Stimulated activated CD8-positive, alpha-beta memory T cell treated with anti-CD3 and anti-CD28 coated beads, Interleukin-15, amount 100 ng/mL, for 4 hours (primary cell): ENCODE measurements around the gene TBC1D24.
A peak's percentile ranks its signal among the peaks of the same experiment; 100 is the strongest.

Experiments
- DNase-seq, 2 donors: peaks; one replicate each; pipeline ENCODE4 v3.0.0-alpha.2; 2020; ENCODE audit warnings: low read depth in 2 of 2

The TBC1D24 gene

DNA sequence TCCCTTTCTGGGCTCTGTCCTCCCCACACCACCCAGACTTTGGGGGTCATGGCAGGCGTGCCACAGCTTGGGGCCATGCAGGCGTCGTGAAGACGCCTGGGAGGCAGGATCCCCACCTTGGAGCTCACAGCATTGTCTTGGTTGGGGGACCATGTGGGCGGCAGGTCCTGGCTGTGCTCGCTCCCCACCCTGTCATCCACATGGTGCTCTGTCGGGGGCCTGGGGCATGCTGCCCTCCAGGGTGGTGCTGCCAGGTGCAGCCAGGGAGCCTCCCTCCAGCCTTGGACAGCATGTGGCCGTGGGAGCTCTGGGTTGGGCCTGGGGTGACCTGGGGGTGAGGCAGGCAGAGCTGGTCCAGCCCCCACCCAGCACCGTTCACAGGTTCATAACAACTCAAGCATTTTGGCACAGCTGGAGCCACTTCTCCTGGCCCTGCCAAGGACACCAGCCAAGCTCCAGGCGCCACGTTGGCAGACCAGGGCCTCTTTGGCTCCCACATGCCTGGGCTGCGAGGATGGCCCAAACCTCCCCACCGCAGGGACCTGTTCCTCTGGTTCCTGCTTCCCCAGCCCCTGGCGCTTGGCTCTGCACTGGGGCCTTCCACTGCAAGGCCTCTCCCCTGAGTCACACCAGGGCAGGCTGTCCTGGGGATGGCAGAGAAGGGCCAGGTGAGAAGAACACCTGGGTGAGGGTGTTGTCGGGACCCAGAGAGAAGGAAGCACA lies 23.8 kb downstream of the TBC1D24 start:
- DNase-seq = no peak

DNA sequence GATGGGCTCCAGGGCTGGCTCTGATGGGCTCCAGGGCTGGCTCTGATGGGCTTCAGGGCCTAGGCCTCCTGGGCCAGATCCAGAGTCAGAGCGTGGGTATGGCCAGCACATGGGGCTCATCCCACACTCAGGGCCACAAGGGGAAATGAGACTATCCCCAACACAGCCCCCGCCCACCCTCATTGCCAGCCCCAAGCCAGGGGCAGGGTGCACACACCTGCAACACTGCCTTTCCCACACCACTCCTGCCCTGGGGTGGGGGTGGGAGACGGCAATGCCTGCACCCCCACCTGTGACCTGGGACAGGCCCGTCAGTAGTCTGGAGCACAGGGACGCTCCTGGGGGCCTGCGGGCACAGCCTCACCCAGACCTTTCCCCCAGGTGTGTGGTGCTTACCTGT lies 24.5 kb downstream of the TBC1D24 start:
- no peak for DNase-seq

- no peak for DNase-seq
Observed at GRCh38 chr16:2499890-2500429, 25.0 kb downstream of the TBC1D24 start.

DNA sequence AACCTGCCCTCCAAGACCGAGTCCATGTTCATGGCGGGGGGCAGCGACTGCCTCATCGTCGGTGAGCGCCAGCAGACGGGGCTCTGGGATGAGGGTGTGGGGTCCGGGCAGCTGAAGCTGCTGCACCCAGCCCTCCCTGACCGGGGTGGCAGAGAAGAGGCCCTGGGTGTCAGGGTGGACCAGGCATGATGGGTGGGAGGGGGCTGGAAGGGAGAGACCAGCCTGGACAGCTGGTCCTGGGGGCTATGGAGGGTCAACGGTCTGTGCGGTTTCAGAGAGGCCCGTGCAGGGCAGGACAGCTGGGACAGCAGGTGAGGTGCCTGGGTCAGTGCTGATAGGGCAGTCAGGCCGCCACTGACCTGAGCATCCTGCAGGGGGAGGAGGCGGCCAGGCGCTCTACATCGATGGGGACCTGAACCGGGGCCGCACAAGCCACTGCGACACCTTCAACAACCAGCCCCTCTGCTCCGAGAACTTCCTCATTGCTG lies 25.5 kb downstream of the TBC1D24 start:
- DNase-seq = no peak

GRCh38 chr16:2500918-2501750 lies 26.2 kb downstream of the TBC1D24 start:
- peak; percentile 49 to 58 for DNase-seq

DNA sequence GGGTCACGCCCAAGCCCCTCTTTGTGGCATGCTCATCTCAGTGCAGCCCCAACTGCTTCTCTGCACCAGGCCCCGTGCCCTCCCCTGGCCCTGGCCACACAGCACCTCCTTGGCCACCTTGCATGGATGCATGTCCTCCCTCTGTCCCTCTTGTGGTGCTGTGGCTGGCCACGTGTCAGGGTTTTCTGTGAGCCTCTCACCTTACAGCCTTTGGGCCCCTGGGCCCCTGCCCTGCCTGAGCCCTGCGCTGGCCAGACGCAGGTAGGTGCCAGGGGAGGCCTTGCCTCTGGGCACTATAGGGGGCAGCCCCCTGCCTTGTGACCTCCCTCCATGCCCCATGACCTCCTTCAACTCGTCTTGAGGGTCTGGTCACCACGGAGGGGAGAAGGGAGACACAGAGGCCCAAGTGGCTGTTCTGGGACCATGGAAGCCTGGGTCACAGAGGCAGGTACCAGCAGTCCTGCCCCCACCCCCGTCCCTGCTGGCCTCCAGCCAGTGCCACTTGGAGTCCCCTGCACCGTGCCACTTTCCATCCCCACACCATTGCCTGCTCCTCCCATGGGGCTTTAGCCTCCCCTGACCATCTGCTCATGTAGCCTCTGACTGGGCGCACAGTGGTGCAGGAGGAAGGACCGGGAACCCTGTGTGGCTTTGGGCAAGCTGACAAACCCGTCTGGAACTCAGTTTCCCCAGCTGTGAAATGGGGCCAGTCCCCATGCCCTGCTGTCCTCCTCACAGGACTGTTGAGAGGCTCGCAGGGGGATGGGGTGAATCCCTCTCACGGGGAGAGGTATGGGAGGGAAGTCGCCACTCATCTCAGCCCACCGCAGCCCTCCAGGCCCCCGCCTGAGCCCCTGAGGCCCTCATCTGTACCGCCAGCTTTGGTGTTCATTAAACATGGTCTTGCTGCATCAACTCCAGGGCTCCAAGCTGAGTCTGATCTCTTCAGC lies 27.3 kb downstream of the TBC1D24 start:
- DNase-seq = no peak

DNA sequence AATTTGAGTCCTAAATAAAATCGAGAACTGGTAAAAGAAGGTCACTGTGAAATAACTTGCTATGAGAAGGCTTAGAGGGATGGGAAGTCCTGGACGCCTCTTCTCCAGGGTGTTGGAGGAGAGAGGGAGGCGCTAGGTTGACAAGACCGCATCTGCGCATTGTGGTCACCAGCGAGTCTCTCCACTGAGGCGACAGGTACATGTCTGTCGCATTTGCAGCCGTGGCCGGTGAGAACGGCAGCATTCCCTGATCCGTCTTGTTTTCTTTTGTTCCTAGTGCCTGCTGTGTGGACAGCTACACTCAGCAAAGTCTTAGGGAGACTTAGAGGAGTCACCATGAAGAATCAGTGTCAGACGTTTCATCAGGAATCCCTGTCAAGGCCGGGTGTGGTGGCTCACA lies 30.8 kb downstream of the TBC1D24 start:
- no peak for DNase-seq

DNA sequence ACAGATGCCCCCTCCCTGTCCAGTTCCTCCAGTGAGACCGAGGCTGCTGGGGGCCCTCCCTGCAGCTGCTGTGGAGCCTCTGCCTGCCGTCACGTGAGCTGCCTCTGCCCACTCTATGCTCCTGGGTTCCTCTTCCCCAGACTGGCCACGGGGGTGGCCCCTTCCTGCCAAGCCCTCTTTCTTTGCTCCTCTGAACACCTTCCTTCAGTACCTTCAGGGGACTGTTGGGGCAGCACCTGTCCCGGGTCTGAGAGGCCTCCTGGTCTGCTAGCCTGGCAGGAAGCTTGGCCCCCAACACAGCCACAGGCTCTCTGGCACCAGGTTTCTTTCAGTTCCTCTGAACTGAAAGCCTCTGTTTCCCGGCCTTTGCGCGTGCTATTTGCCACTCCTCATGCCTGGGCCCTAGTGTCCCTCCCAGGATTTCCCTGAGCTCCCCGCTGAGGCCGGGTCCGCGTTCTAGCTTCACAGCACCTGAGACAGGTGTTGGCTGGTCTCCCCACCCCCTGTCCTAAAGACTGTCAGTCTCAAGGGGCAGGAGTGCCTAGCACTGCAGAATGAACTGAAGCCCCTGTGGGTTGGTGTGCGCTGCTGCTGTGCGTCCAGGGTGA lies 32.2 kb downstream of the TBC1D24 start:
- no peak for DNase-seq

- no peak for DNase-seq
Observed at GRCh38 chr16:2507665-2508064, 32.7 kb downstream of the TBC1D24 start.

GRCh38 chr16:2508722-2509400 lies 33.9 kb downstream of the TBC1D24 start:
- no peak for DNase-seq

DNA sequence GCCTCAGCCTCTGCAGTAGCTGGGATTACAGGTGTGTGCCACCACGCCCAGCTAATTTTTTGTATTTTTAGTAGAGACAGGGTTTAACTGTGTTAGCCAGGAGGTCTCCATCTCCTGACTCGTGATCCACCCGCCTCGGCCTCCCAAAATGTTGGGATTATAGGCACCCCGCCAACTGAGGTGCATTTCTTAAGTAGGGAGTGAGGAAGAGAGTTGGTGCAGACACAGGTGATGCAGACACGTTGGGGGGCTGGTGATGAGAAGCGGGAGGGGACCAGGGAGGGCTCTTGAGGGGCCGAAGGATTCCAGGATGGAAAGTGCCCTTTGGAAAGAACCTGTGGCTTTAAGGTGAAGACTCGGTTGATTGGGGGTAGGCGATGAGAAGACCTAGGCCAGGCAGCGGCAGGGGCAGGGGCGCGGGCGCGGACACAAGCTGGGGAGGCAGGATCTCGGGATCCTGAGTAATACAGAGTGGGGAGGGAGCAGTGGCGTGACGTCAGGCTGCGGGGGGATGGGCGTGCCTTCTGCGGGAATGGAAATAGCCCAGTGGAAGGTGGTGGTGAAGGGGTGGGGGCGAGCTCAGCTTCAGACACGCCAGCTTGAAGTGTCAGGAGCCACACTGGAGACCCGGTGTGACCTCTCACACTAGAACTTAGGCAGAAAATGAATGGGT lies 36.3 kb downstream of the TBC1D24 start:
- no peak for DNase-seq

DNA sequence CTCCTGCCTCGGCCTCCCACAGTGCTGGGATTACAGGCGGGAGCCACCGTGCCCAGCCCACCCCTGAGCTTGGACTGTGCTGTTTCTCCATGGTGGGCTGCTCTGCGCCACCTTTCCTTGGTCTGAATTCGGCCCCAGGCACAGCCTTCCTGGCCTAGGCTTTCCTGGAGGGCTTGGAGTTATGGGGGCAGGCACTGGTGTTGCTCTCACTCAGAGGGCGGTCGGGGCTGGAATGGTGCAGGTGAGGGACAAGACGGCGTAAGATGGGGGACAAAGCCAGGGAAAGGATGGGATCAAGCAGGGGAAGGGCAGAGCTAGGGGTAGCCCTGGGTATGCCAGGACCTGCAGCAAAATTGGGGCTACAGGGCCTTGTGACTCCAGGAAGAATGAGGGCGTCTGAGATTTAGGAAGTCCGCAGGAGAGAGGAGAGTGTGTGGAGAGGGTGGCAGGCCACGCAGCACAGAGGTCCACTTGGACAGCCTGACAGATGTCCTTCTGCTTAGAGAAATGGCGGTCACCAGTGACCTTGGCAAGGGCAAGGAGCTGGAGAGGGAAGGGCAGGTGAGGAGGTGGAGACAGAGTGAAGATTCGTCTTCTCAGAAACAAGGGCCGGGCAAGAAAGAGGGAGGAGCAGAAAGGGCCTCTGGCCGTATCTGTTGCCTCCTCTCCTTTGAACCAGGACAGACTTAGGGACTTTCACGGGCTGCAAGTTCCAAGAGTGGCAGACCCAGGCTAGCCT lies 37.2 kb downstream of the TBC1D24 start:
- DNase-seq = no peak

- no peak for DNase-seq
Observed at GRCh38 chr16:2512735-2513404, 37.9 kb downstream of the TBC1D24 start.

DNA sequence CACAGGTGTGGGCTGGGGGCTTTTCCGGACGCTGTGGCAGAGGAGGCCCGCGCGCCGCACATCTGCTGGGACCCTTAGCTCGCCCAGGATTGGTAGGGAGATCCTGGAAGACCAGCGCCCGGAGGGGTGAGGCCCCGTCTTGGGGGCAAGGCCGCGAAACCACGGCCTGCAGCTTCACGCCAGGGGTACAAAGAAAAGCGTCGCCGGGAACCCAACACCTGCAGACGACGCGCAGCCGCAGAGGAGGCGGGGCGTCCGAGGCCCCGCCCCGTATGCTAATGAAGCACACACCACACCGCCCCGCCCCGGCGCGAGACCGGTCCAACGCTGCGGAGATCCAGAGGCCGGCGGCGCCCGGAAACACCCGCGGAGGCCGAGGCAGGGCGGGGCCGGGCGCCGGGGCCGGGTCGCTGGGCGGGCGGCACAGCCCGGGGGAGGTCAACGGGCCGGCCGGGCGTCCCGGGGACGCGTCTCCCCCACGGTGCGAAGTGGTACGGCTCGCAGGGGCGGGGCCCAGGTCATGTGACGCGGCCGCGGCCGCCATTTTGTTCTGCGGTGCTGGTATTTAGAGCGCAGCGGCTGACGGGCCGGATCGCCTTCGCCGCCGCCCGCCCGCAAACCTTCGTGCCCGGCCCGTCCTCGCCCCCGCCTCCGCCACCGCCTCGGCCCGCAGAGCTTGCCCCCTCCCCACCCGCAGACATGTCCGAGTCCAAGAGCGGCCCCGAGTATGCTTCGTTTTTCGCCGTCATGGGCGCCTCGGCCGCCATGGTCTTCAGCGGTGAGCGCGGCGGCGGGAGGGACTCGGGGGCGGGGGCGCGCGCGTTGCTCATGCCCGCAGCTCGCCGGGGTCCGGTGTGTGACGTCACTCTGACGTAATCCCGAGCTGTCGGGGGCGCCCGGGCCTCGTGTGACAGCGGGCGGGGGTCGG lies 38.7 kb downstream of the TBC1D24 start, which contains the start of gene ATP6V0C:
TSS of gene ATP6V0C (plus strand) at position 548 of the 928 bp plus-strand sequence. CDS start at position 700, 152 bp downstream.
- peak; percentile 69 to 81 for DNase-seq

- DNase-seq = no peak
Observed at GRCh38 chr16:2514333-2515179, 39.6 kb downstream of the TBC1D24 start.

GRCh38 chr16:2515180-2515851 lies 40.4 kb downstream of the TBC1D24 start:
- no peak for DNase-seq
